Pericardium fibroblast (primary cell): ENCODE measurements around the gene KPNA2. TPM values are rescaled to one million over a fixed set of nuclear protein-coding genes. Genes with fewer than 3 reads are reported as not detected.

Source experiments
- total RNA-seq: library from RNA; depleted of rRNA; stranded (reverse); fragments of >200 nt; gene quantifications from 2 replicates; pipeline ENCODE4 v1.2.3, GENCODE V29; 2015

Gene KPNA2
- 56.5 and 96.6 TPM in 2 replicates for total RNA-seq

GRCh38 chr17:68035523-68036303, at the start of gene KPNA2:
TSS of gene KPNA2 (plus strand) at chr17:68035735. CDS start at chr17:68037133, 1,398 bp downstream.

DNA sequence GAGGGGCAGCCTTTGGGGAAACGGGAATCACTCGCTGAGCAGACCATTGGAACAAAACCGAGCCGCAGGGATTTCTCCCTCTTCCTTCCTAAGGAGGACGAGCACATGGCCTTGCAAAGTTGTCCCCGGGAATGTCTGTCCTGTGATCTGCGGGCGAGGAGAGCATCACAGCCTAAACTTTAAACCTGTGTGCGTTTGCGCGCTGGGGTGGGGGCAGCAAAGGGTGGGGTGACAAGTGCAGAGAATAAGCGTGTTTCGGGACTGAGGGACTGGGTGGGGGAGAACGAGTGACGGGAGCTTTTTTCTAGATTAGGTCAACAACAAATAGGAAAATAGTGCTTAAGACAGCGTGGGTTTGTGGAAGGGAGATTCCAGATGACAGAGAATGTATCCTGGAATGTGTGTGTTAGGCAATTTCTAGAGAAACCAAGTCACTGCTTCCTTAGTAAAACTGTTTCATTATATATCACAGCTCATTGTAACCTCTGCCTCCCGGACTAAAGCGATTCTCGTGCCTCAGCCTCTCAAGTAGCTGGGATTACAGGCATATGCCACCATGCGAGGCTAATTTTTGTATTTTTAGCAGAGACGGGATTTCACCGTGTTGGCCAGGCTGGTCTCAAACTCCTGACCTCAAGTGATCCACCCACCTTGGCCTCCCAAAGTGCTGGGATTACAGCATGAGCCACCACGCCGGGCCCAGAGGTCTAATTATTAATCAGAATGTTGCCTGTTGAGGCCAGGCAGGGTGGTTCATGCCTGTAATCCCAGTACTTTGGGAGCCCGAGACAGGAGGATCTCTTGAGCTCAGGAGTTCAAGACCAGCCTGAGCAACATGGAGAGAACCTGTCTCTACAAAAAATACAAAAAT, 39.0 kb upstream of the KPNA2 start, which contains the start of gene C17orf58:
TSS of gene C17orf58 (minus strand) at position 169 of the 871 bp plus-strand sequence. CDS start 271 bp downstream, outside the sequence.

Other genes starting within 250 kb of the KPNA2 start
- 31.7 and 35.5 TPM in 2 replicates for gene BPTF, start 210.2 kb upstream of the KPNA2 start, total RNA-seq
- gene C17orf58, start 39.3 kb upstream of the KPNA2 start, total RNA-seq = 15.8 and 21.3 TPM in 2 replicates
- gene AMZ2, start 212.3 kb downstream of the KPNA2 start, total RNA-seq = 52.7 and 61.8 TPM in 2 replicates